DND-41 (cell line): ENCODE data around the gene OVCH1.

Experiments used
- ATAC-seq: fragments of 200-7000 bp; cut with Tn5 transposase; 3 replicates; pipeline ENCODE4 v1.9.1; 2021; ENCODE audit warnings: low read depth; ENCODE audit not compliant: insufficient read depth
- DNase-seq: peaks from one replicate; pipeline ENCODE4 v3.0.0-alpha.2; 2020
- H2AFZ ChIP-seq: 2 replicates; pipeline ENCODE4 v1.6.0; 2012; ENCODE audit warnings: low read depth, low read length
- H3K27ac ChIP-seq: 2 replicates; pipeline ENCODE4 v1.5.1; 2012; ENCODE audit warnings: low read length, inconsistent platforms
- H3K27me3 ChIP-seq: fragments of 200-600 bp; sonication (generic); 2 replicates; pipeline ENCODE4 v1.6.0; 2012; ENCODE audit warnings: low read length, mild to moderate bottlenecking, inconsistent platforms; ENCODE audit not compliant: insufficient read depth, poor library complexity
- H3K36me3 ChIP-seq: 2 replicates; pipeline ENCODE4 v1.5.1; 2012; ENCODE audit warnings: low read length, inconsistent platforms; ENCODE audit not compliant: insufficient read depth
- H3K4me1 ChIP-seq: 2 replicates; pipeline ENCODE4 v1.5.1; 2012; ENCODE audit warnings: mild to moderate bottlenecking, low read length; ENCODE audit not compliant: insufficient read depth
- H3K4me2 ChIP-seq: 2 replicates; pipeline ENCODE4 v1.6.0; 2012; ENCODE audit warnings: mild to moderate bottlenecking, moderate library complexity, low read length, inconsistent platforms; ENCODE audit not compliant: insufficient read depth
- H3K4me3 ChIP-seq, 2 experiments: fragments of 200-600 bp in 1 of 2; shearing (Covaris generic) in 1 of 2; 2 replicates each; pipeline ENCODE4 v1.5.1; 2012 to 2016; ENCODE audit warnings: inconsistent platforms in 2 of 2, low read length in 2 of 2, mild to moderate bottlenecking in 2 of 2, low read depth in 1 of 2, moderate library complexity in 1 of 2
- H3K79me2 ChIP-seq: 2 replicates; pipeline ENCODE4 v1.6.0; 2012; ENCODE audit warnings: low read length, inconsistent platforms; ENCODE audit not compliant: insufficient read depth
- H3K9ac ChIP-seq: 2 replicates; pipeline ENCODE4 v1.6.0; 2012; ENCODE audit warnings: low read depth, mild to moderate bottlenecking, inconsistent platforms, low read length, moderate library complexity
- H3K9me3 ChIP-seq: 2 replicates; pipeline ENCODE4 v1.5.1; 2012; ENCODE audit warnings: low read length, moderate library complexity, mild to moderate bottlenecking, inconsistent platforms; ENCODE audit not compliant: insufficient read depth, severe bottlenecking
- H4K20me1 ChIP-seq: 2 replicates; pipeline ENCODE4 v1.6.0; 2012; ENCODE audit warnings: low read length; ENCODE audit not compliant: insufficient read depth
- EZH2 ChIP-seq: IDR thresholded peaks from 3 replicates; pipeline ENCODE4 v1.6.1; 2012; ENCODE audit warnings: borderline replicate concordance, low read depth, mild to moderate bottlenecking, moderate library complexity, low read length, inconsistent platforms; ENCODE audit not compliant: severe bottlenecking
- TF ChIP-seq, protein P1 (sequence below): IDR thresholded peaks from 2 replicates; pipeline ENCODE4 v1.5.1; 2012; ENCODE audit warnings: borderline replicate concordance, low read length, moderate library complexity, mild to moderate bottlenecking; ENCODE audit not compliant: poor library complexity, severe bottlenecking; ENCODE audit errors: extremely low read depth

Gene OVCH1

GRCh38 chr12:29534935-29535334 lies 37.4 kb upstream of the OVCH1 start:
- peaks cover 9% of the 10 kb centered on the region for H3K27me3 ChIP-seq
- H3K36me3 ChIP-seq, result no peaks in the 10 kb centered on the region
- no peak overlapping the region for H3K4me2 ChIP-seq
- H3K4me3 ChIP-seq, result no peak overlapping the region
- no peak overlapping the region for H3K9ac ChIP-seq
- TF ChIP-seq EZH2, result no peak
- TF ChIP-seq, protein P1, sequence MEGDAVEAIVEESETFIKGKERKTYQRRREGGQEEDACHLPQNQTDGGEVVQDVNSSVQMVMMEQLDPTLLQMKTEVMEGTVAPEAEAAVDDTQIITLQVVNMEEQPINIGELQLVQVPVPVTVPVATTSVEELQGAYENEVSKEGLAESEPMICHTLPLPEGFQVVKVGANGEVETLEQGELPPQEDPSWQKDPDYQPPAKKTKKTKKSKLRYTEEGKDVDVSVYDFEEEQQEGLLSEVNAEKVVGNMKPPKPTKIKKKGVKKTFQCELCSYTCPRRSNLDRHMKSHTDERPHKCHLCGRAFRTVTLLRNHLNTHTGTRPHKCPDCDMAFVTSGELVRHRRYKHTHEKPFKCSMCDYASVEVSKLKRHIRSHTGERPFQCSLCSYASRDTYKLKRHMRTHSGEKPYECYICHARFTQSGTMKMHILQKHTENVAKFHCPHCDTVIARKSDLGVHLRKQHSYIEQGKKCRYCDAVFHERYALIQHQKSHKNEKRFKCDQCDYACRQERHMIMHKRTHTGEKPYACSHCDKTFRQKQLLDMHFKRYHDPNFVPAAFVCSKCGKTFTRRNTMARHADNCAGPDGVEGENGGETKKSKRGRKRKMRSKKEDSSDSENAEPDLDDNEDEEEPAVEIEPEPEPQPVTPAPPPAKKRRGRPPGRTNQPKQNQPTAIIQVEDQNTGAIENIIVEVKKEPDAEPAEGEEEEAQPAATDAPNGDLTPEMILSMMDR, result no peak
- no peaks in the 10 kb centered on the region for H3K79me2 ChIP-seq
- no peaks in the 10 kb centered on the region for H3K4me1 ChIP-seq
- DNase-seq (no peak), ATAC-seq (no peak)
- no peaks in the 10 kb centered on the region for H4K20me1 ChIP-seq
- no peak overlapping the region for H3K27ac ChIP-seq
- no peak overlapping the region for H2AFZ ChIP-seq
- H3K9me3 ChIP-seq, result no peaks in the 10 kb centered on the region

DNA sequence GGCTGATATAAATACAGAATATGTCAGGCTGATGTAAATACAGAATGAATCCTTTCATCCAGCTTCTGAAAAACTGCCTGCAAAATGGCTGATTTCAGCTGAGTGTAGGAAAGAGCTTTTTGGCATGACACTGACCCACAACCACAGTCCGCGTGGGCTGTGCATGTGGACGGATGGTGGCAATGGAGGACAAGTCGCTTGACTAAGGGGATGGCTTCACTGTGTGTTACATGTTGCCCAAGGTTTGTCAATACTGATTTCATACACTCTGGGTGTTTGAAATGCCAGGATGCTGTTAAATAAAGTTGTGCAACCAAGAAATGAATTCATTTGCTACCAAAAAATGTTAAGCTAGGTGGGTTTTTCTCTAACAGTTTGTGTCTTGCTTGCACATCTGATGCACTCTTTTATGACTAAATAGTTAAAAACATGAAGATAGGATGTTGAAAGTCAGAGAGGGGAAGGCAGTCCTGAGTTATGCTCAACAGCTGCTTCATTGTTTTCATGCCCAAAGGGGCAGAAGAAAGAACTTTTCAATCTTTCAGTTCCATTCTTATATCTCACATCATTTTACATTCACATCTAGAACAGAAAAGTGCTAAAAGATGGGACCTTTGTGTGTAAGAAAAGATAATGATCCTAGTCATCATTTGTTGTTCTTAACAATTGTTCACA lies 36.5 kb upstream of the OVCH1 start:
- H3K9ac ChIP-seq, result no peak overlapping the region
- H3K4me1 ChIP-seq, result no peaks in the 10 kb centered on the region
- H2AFZ ChIP-seq, result no peak overlapping the region
- ATAC-seq (no peak), DNase-seq (no peak)
- no peak overlapping the region for H3K4me3 ChIP-seq
- no peaks in the 10 kb centered on the region for H3K79me2 ChIP-seq
- no peak overlapping the region for H3K4me2 ChIP-seq
- H3K9me3 ChIP-seq, result no peaks in the 10 kb centered on the region
- TF ChIP-seq, protein P1, result no peak
- no peak for TF ChIP-seq EZH2
- peaks cover 7% of the 10 kb centered on the region for H3K27me3 ChIP-seq
- no peak overlapping the region for H3K27ac ChIP-seq
- no peaks in the 10 kb centered on the region for H4K20me1 ChIP-seq
- H3K36me3 ChIP-seq, result no peaks in the 10 kb centered on the region

DNA sequence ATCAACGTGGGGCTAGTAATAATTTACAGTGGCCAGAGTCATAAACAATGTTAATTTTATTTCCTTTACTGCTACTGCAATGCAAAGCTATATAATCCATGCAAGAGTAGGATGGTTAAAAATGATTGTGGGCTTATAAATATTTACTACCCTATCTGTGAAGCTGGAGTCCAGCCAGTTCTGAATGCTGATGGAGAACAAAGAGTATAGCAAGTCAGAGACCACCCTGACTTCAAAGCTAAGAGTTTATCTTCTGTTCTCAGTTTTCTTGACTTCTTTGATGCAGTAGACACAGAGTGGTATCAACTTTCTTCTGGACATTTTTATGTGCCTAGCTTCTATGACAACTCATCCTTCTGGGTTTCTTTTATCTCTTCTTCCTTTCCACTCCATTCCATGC lies 34.0 kb upstream of the OVCH1 start:
- TF ChIP-seq, protein P1, result no peak
- TF ChIP-seq EZH2, result no peak
- Histone ChIP-seq H2AFZ (no peak overlapping the region), H3K4me2 (no peak overlapping the region), H3K27ac (no peak overlapping the region), H4K20me1 (no peaks in the 10 kb centered on the region), H3K79me2 (no peaks in the 10 kb centered on the region), H3K9ac (no peak overlapping the region), H3K36me3 (no peaks in the 10 kb centered on the region), H3K9me3 (no peaks in the 10 kb centered on the region), H3K4me1 (no peaks in the 10 kb centered on the region), H3K27me3 (peaks cover 4% of the 10 kb centered on the region), H3K4me3 (no peak overlapping the region)
- DNase-seq (no peak), ATAC-seq (no peak)
